T47D (cell line): ENCODE data around the gene IGFLR1.

ENCODE experiments used
- DNase-seq, 2 experiments: peaks; one replicate each; pipeline versions ENCODE4 v3.0.0 to v3.0.0-alpha.2; 2011 to 2012; ENCODE audit warnings: low read depth in 1 of 2, low spot score in 1 of 2
- JUND ChIP-seq: IDR thresholded peaks from 2 replicates; pipeline ENCODE4 v1.6.1; 2012; ENCODE audit warnings: low read depth
- in situ Hi-C: cut with HindIII; loops from 2 replicates; pipeline ENCODE4 v1.10.0; 2016; ENCODE audit warnings: low sequenced_read_pairs, low pct_unique_long_range_greater_than_20kb

The IGFLR1 gene

DNA sequence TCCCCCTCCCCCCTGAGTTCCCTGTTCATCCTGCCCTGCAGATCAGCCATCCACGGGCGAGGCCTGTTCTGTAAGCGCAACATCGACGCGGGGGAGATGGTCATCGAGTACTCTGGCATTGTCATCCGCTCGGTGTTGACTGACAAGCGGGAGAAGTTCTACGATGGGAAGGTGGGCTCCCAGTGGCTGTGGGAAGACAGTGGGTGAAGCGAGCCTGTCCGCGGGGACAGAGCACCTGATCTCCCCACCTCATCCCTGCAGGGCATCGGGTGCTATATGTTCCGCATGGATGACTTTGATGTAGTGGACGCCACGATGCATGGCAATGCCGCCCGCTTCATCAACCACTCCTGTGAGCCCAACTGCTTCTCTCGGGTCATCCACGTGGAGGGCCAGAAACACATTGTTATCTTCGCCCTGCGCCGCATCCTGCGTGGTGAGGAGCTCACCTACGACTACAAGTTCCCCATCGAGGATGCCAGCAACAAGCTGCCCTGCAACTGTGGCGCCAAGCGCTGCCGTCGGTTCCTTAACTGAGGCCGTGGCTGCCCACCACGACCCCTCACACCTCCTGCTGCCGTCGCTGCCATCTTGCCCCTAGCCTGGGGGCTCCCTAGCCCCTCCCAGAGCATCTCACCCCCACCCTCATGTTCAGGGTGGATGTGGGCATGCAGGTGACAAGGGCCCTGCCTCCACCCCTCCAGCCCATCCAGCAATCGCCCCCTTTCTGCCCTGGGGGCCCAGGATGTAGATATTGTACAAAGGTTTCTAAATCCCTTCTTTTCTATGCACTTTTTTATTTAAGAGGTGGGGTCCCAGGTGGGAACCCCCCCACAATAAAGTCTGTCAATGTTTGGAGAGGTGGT lies 4.0 kb downstream of the IGFLR1 start:
- in situ Hi-C loops, result no loop called here
- no peak for DNase-seq
- TF ChIP-seq JUND, result no peak

DNA sequence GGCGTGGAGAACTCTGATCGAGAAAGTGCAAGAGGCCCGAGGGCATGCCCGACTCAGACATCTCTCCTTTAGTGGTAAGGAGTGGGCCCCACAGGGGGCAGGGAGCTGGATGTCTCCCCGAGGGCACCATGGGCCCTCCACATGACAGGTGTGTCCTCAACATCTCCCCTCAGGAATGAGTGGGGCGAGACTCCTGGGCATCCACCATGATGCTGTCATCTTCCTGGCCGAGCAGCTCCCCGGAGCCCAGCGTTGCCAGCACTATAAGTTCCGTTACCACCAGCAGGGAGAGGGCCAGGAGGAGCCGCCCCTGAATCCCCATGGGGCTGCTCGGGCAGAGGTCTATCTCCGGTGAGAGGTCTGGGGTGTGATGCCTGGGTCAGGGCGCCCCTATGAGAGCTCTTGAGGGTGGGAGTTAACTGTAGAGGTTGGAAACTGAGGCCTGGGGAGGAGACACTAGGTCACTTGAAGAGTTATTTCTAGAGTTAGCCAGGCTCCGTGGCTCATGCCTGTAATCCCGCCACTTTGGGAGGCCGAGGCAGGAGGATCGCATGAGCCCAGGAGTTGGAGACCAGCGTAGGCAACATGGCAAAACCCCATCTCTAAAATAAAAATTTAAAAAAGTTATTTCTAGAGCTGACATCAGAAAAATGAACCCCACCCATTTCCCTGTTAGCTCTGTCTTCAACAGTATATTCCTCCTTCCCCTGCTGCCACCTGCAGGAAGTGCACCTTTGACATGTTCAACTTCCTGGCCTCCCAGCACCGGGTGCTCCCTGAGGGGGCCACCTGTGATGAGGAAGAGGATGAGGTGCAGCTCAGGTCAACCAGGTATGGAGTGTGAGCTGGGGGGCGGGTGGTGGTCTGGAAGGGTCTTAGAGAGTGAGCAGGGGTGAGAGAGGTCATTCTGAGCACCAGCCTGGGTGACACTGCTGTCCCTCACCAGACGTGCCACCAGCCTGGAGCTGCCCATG lies 5.1 kb downstream of the IGFLR1 start:
- peak in 1 of 2 experiments; percentile 35 for DNase-seq
- TF ChIP-seq JUND, result no peak
- in situ Hi-C loops, result no loop called here

DNA sequence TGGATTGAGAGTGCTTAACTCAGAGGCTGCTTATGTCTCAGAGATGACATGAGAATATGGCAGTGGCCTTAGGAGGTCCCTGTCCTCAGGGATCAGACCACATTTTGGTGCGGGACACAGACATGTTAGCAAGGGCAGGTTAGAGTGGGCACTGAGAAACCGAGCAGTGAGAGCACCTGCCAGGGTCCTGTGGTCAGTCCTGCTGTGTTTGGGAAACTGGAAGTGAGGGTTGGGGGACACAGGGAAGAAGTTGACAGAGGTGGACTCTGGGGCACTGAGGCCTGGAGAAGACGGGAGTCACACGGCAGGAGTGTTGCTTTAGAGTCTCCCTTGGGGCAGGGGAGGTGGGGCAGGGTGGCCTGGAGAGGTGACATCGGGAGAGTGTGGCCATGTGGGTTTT lies 7.4 kb downstream of the IGFLR1 start:
- no peak for DNase-seq
- in situ Hi-C loops, result no loop called here
- TF ChIP-seq JUND, result no peak

DNA sequence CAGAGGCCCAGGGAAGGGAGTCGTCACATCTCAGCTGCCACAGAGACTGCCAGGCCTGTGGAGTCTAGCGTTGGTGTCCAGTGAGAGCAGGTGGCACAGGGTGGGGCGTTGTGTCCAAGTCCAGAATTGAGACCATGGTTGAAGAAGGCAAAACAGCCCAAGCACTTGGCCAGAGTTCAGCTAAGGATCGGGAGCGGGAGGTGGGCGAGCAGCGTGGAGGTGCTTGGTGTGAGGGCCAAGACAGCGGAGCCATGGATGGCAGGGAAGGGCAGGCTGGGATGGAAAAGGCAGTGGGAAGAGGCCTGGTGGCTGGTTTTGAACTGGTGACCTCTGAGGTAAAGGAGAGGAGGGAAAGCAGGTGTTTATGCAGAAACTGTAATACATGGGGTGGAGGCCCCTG lies 8.0 kb downstream of the IGFLR1 start:
- in situ Hi-C loops, result no loop called here
- no peak for TF ChIP-seq JUND
- no peak for DNase-seq

DNA sequence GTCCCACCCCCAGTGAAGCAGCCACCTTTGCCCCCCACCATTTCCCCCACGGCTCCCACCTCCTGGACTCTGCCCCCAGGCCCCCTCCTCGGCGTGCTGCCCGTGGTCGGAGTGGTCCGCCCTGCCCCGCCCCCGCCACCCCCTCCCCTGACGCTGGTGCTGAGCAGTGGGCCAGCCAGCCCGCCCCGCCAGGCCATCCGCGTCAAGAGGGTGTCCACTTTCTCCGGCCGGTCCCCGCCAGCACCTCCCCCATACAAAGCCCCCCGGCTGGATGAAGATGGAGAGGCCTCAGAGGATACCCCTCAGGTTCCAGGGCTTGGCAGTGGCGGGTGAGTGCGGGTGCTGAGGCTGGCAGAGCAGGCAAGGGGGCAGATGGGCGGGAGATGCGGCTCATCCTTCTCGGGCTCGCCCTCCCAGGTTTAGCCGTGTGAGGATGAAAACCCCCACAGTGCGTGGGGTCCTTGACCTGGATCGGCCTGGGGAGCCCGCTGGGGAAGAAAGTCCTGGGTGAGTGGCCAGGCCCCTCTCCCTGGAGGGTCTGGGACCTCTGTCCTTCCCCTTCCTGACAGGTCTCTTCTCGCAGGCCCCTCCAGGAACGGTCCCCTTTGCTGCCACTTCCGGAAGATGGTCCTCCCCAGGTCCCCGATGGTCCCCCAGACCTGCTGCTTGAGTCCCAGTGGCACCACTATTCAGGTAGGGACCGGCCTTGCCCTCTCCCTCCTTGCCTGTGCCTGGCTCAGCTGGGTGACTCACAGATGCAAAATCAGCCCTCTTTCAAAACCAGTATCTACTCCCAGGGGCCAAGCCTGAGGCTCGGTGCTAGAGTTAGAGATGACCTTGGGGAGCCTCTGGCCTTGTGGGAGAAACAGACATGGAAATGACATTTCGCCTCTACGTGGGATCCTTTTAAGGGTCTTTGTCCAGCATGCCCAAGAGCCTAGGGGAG lies 8.8 kb downstream of the IGFLR1 start:
- no peak for DNase-seq
- no peak for TF ChIP-seq JUND
- in situ Hi-C loops, result no loop called here

DNA sequence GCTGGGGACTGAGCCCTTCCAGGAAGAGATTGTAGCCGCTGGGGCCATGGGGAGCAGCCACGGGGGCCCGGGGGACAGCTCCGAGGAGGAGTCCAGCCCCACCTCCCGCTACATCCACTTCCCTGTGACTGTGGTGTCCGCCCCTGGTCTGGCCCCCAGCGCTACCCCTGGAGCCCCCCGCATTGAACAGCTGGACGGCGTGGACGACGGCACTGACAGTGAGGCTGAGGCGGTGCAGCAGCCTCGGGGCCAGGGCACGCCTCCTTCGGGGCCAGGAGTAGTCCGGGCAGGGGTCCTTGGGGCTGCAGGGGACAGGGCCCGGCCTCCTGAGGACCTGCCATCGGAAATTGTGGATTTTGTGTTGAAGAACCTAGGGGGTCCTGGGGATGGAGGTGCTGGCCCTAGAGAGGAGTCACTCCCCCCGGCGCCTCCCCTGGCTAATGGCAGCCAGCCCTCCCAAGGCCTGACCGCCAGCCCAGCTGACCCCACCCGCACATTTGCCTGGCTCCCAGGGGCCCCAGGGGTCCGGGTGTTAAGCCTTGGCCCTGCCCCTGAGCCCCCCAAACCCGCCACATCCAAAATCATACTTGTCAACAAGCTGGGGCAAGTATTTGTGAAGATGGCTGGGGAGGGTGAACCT lies 9.6 kb downstream of the IGFLR1 start:
- in situ Hi-C loops, result no loop called here
- no peak for DNase-seq
- no peak for TF ChIP-seq JUND

DNA sequence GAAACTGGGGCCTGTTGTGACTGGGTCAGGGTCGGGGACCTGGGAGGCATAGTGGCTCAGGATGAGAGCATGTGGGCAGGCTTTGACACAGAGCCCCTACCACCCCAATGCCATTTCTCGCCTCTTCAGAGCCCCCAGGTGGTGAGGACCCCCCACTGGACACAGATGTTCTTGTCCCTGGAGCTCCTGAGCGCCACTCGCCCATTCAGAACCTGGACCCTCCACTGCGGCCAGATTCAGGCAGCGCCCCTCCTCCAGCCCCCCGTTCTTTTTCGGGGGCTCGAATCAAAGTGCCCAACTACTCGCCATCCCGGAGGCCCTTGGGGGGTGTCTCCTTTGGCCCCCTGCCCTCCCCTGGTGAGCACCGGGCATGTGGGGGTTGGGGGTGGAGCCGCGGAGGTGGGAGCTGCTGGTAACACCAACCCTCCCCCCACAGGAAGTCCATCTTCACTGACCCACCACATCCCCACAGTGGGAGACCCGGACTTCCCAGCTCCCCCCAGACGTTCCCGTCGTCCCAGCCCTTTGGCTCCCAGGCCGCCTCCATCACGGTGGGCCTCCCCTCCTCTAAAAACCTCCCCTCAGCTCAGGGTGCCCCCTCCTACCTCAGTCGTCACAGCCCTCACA lies 10.4 kb downstream of the IGFLR1 start:
- no peak for TF ChIP-seq JUND
- DNase-seq, result no peak
- in situ Hi-C loops, result no loop called here

DNA sequence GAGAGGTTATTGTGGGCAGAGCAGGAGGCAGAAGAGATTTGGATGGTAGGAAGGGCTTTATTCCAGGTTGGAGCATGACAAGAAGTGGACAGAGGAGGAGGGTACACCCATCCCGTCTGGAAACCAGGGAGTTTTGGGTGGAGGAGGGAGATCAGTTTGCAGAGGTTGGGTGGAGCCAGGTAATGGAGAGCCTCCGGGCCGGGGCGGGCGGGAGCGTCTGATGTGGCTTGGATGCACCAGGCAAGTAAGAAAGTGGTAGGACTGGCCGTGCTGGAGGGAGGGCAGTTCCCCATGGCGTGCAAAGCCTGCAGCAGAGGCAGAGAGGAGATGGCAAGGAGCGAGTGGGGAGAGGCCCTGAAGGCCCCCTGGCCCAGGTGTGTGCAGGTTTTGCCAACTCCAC lies 10.9 kb downstream of the IGFLR1 start:
- TF ChIP-seq JUND, result no peak
- in situ Hi-C loops, result no loop called here

DNA sequence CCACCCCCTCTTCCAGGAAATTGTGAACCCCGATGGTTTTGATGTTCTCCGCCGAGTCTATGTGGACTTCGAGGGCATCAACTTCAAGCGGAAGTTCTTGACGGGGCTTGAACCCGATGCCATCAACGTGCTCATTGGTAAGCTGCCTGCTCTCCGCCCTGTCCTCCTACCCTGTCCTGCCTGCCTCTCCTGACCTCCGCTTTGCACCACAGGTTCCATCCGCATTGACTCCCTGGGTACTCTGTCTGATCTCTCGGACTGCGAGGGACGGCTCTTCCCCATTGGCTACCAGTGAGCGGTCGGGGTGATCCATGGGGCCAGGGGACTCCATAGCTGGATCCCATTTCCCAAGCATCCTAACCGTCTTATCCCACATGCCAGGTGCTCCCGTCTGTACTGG lies 11.9 kb downstream of the IGFLR1 start:
- no peak for TF ChIP-seq JUND
- DNase-seq, result no peak
- in situ Hi-C loops, result no loop called here

More for the DNA sequence above, 10.9 kb downstream of the IGFLR1 start:
- DNase-seq, result peak in 1 of 2 experiments; percentile 87

DNA sequence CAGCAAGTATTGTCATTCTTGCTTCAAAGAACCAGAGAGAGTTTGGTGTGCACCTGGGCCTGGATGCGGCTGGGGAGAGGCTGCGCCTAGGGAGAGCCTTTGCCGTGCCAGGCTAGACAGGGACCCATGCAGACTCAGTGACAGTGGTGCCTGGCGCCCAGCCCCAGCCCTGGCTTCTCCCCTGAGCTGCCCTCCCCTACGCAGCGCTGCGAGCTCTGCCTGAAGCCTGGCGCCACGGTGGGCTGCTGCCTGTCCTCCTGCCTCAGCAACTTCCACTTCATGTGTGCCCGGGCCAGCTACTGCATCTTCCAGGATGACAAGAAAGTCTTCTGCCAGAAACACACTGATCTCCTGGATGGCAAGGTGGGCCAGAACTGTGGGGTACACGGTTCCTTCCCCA lies 12.5 kb downstream of the IGFLR1 start:
- DNase-seq, result no peak
- in situ Hi-C loops, result no loop called here
- no peak for TF ChIP-seq JUND

DNA sequence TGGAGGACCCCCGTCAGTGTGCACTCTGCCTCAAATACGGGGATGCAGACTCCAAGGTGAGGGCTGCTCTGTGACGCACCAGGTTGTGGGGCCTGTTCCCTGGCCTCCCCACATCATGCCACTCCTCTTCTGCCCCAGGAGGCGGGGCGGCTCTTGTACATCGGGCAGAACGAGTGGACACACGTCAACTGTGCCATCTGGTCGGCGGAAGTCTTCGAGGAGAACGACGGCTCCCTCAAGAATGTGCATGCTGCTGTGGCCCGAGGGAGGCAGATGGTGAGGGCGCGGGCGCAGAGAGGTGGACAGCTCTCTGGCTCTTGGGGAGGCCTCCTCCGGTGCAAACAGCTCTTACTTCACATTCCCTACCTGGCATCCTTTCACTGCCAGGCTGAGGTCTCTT lies 13.2 kb downstream of the IGFLR1 start:
- in situ Hi-C loops, result no loop called here
- no peak for TF ChIP-seq JUND
- no peak for DNase-seq
